ENCODE data around the gene MFAP3L. TPM values are rescaled to one million over a fixed set of nuclear protein-coding genes. Genes with fewer than 3 reads are reported as not detected.

Gene MFAP3L
- total RNA-seq, 1 experiment from 2014 or later = 5.1 TPM

GRCh38 chr4:169984173-169984572, 42.0 kb downstream of the MFAP3L start:
- Histone ChIP-seq H2AK5ac (ENCODE audit: insufficient read length, low read length) (no peak overlapping the region), H3K79me2 (ENCODE audit: insufficient read depth, low read length) (no peaks in the 10 kb centered on the region), H3K9ac (ENCODE audit: extremely low read depth, insufficient read length, low read length) (no peak overlapping the region), H3K23me2 (ENCODE audit: insufficient read length, low read depth, low read length, poor library complexity, severe bottlenecking) (no peaks in the 10 kb centered on the region), H2BK12ac (ENCODE audit: insufficient read length, low read depth, low read length) (no peak overlapping the region), H4K5ac (ENCODE audit: insufficient read length, low read depth, low read length) (no peak overlapping the region), H3K4me2 (ENCODE audit: insufficient read depth, insufficient read length, low read length) (no peak overlapping the region), H4K8ac (replicated peaks; ENCODE audit: insufficient read length, low read depth, low read length) (no peak overlapping the region), H3K18ac (ENCODE audit: insufficient read length, low read depth, low read length) (no peak overlapping the region), H4K91ac (ENCODE audit: insufficient read length, low read depth, low read length) (no peak overlapping the region), H2AFZ (ENCODE audit: low read length) (no peak overlapping the region), H4K20me1 (ENCODE audit: control insufficient read depth, insufficient read depth, insufficient read length) (no peaks in the 10 kb centered on the region), H3K56ac (ENCODE audit: insufficient read length, low read depth, low read length) (no peak overlapping the region), H3K23ac (ENCODE audit: insufficient read length, low read depth, low read length) (no peak overlapping the region), H3K79me1 (ENCODE audit: insufficient read depth, low read depth, low read length, poor library complexity, severe bottlenecking) (no peaks in the 10 kb centered on the region), H3K14ac (ENCODE audit: insufficient read depth, low read length) (no peak overlapping the region), H3K4ac (ENCODE audit: low read depth, low read length) (no peak overlapping the region), H2BK5ac (ENCODE audit: insufficient read length, low read length) (no peak overlapping the region), H3T11ph (ENCODE audit: low read length) (no peak overlapping the region), H3K9me3 (ENCODE audit: control insufficient read depth, low read depth, low read length) (no peaks in the 10 kb centered on the region), H3K27ac (ENCODE audit: insufficient read length, low read depth, low read length) (no peak overlapping the region), H2BK15ac (ENCODE audit: low read depth, low read length) (no peak overlapping the region), H2BK20ac (ENCODE audit: low read depth, low read length, poor library complexity, severe bottlenecking) (no peak overlapping the region), H2BK120ac (ENCODE audit: low read depth, low read length, poor library complexity, severe bottlenecking) (no peak overlapping the region), H3K27me3 (ENCODE audit: insufficient read depth, low read length) (no peaks in the 10 kb centered on the region), H3K4me1 (ENCODE audit: insufficient read depth, low read length) (peaks cover 3% of the 10 kb centered on the region; the same call in 1 of the 2 replicates)
- no peak for TF ChIP-seq CTCF (conservative IDR thresholded peaks at IDR 0.05)
- no CpG with 5 or more reads among the region's 3 CpGs for WGBS (ENCODE audit: extremely low coverage, insufficient read length, low lambda C conversion rate)
- no peaks in the 10 kb centered on the region for H3K36me3 Mint-ChIP-seq (ENCODE audit: insufficient read depth in 1 of 3, low read depth in 3 of 3)
- H3K4me1 Mint-ChIP-seq = peaks cover 13 to 19% of the 10 kb centered on the region in 2 experiments
- no peaks in the 10 kb centered on the region for H3K9me3 Mint-ChIP-seq
- H3K27ac Mint-ChIP-seq = no peak overlapping the region
- no peak overlapping the region for H3K4me3 Mint-ChIP-seq
- no peaks in the 10 kb centered on the region for H3K27me3 Mint-ChIP-seq (ENCODE audit: low read depth)
- DNase-seq = no peak

Measured in H9 (cell line).